ENCODE results near the gene KIF16B.

DNA sequence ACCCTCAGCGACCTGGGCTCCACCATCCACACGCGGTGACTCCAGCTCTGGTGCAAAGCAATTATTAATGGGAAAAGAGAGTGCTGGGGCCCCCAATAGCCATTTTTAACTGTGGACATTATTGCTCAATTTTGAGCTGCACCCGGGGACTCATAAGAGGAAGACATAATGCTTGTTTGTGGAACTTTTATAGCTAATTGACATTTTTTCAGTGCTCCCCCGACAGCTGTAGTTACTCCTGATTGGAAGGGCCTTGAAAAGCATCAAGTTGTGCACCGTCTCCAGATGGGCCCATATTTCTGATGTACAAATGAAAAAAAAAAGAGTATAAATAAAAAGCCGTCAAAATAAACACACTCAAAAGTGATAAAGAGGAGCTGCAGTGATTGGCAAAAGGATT, 327.0 kb downstream of the KIF16B start:
- TF ChIP-seq, protein P1, sequence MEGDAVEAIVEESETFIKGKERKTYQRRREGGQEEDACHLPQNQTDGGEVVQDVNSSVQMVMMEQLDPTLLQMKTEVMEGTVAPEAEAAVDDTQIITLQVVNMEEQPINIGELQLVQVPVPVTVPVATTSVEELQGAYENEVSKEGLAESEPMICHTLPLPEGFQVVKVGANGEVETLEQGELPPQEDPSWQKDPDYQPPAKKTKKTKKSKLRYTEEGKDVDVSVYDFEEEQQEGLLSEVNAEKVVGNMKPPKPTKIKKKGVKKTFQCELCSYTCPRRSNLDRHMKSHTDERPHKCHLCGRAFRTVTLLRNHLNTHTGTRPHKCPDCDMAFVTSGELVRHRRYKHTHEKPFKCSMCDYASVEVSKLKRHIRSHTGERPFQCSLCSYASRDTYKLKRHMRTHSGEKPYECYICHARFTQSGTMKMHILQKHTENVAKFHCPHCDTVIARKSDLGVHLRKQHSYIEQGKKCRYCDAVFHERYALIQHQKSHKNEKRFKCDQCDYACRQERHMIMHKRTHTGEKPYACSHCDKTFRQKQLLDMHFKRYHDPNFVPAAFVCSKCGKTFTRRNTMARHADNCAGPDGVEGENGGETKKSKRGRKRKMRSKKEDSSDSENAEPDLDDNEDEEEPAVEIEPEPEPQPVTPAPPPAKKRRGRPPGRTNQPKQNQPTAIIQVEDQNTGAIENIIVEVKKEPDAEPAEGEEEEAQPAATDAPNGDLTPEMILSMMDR (conservative IDR thresholded peaks at IDR 0.05 in 1 of 2, IDR thresholded peaks at IDR 0.05 in 1 of 2; ENCODE audit: extremely low read depth in 1 of 2, insufficient read depth in 1 of 2, low read depth in 1 of 2, low read length in 2 of 2) = no peak
- no peak for TF ChIP-seq EZH2 (IDR thresholded peaks at IDR 0.05; ENCODE audit: borderline replicate concordance, low read length)

Data from mammary epithelial cell (primary cell).